Ascending aorta (tissue), 2 donors: ENCODE data around the gene ZFAND2B. TPM values are rescaled to one million over a fixed set of nuclear protein-coding genes. Genes with fewer than 3 reads are reported as not detected.

ENCODE experiments used
- DNase-seq, 2 donors: peaks; one replicate each; pipeline ENCODE4 v3.0.0-alpha.2; 2019; ENCODE audit warnings: low spot score in 2 of 2
- H3K27ac ChIP-seq, 2 donors: fragments of 200-600 bp; sonication (generic); one replicate each; pipeline ENCODE4 v1.5.1; 2016 to 2017; ENCODE audit warnings: mild to moderate bottlenecking in 1 of 2
- H3K27me3 ChIP-seq: fragments of 200-600 bp; sonication (generic); one replicate; pipeline ENCODE4 v1.5.1; 2017
- H3K36me3 ChIP-seq, 2 donors: fragments of 200-600 bp; sonication (generic); one replicate each; pipeline ENCODE4 v1.5.1; 2016
- H3K4me1 ChIP-seq, 2 donors: fragments of 200-600 bp; sonication (generic); one replicate each; pipeline ENCODE4 v1.5.1; 2016 to 2017; ENCODE audit warnings: mild to moderate bottlenecking in 1 of 2
- H3K4me3 ChIP-seq, 2 donors: fragments of 200-600 bp; sonication (generic); one replicate each; pipeline ENCODE4 v1.5.1; 2016 to 2017; ENCODE audit warnings: mild to moderate bottlenecking in 1 of 2
- H3K9me3 ChIP-seq, 2 donors: fragments of 200-600 bp; sonication (generic); one replicate each; pipeline ENCODE4 v1.5.1; 2016
- CTCF ChIP-seq, 3 experiments: fragments of 200-600 bp in 2 of 3; fragments of 450-650 bp in 1 of 3; sonication (generic) in 2 of 3; IDR thresholded peaks; one replicate each; pipeline ENCODE4 v1.5.1; 2016 to 2019; ENCODE audit warnings: antibody characterized with exemption in 3 of 3, mild to moderate bottlenecking in 1 of 3, moderate library complexity in 1 of 3
- intact Hi-C: fragments of 100-400 bp; cut with DNase I; formaldehyde crosslinking; loops from one replicate; pipeline ENCODE4 v1.15.1; 2023
- total RNA-seq: library from RNA; depleted of rRNA; stranded (reverse); fragments of >200 nt; gene quantifications from one replicate; pipeline ENCODE4 v1.1.0, GENCODE V29; 2016

The ZFAND2B gene
- total RNA-seq, 1 donor from 2014 or later = 225 TPM

GRCh38 chr2:219218732-219219701 is 12.4 kb downstream of the ZFAND2B start, which contains the start of gene ABCB6:
TSS of gene ABCB6 (minus strand) at chr2:219218958. CDS start at chr2:219218673, 285 bp downstream.
- intact Hi-C loops = loop anchor here (1.0 to 10.0 kb wide), 6 partner anchors 10 to 466 kb away; partner anchors contain the start of genes ANKZF1, ATG9A, DNAJB2 and DNPEP
- Histone ChIP-seq H3K4me3 (peak within 1 kb of the TSS; percentile 64 to 68), H3K27me3 (no peaks in the 10 kb centered on the region), H3K4me1 (peaks cover 12 to 31% of the 10 kb centered on the region in 2 donors), H3K9me3 (no peaks in the 10 kb centered on the region), H3K36me3 (peaks cover 60 to 61% of the 10 kb centered on the region in 2 donors), H3K27ac (peak within 1 kb of the TSS; percentile 92 to 95)
- DNase-seq = peak; percentile 93 to 99
- no peak for TF ChIP-seq CTCF (IDR thresholded peaks at IDR 0.05)

GRCh38 chr2:219219784-219220532 is 13.4 kb downstream of the ZFAND2B start:
- DNase-seq = no peak
- TF ChIP-seq CTCF (IDR thresholded peaks at IDR 0.05) = no peak
- Histone ChIP-seq H3K27me3 (no peaks in the 10 kb centered on the region), H3K4me3 (no peak overlapping the region), H3K27ac (peak overlapping the region; percentile 92 to 95), H3K4me1 (peaks cover 12 to 31% of the 10 kb centered on the region in 2 donors), H3K9me3 (no peaks in the 10 kb centered on the region), H3K36me3 (peaks cover 61 to 65% of the 10 kb centered on the region in 2 donors)
- intact Hi-C loops = loop anchor here (1.0 to 10.0 kb wide), 3 partner anchors 9 to 465 kb away; partner anchors contain the start of genes ANKZF1, ATG9A and DNAJB2

GRCh38 chr2:219220652-219221402 is 14.2 kb downstream of the ZFAND2B start:
- Histone ChIP-seq H3K9me3 (no peaks in the 10 kb centered on the region), H3K4me3 (no peak overlapping the region), H3K4me1 (peaks cover 12 to 31% of the 10 kb centered on the region in 2 donors), H3K27me3 (no peaks in the 10 kb centered on the region), H3K27ac (no peak overlapping the region), H3K36me3 (peaks cover 63 to 64% of the 10 kb centered on the region in 2 donors)
- intact Hi-C loops = no loop called here
- DNase-seq = no peak
- no peak for TF ChIP-seq CTCF (IDR thresholded peaks at IDR 0.05)

- peaks cover 12 to 23% of the 10 kb centered on the region in 2 donors for H3K4me1 ChIP-seq
- H3K36me3 ChIP-seq = peaks cover 61 to 68% of the 10 kb centered on the region in 2 donors
- no peak for TF ChIP-seq CTCF (IDR thresholded peaks at IDR 0.05)
- H3K4me3 ChIP-seq = no peak overlapping the region
- H3K27ac ChIP-seq = no peak overlapping the region
- no peaks in the 10 kb centered on the region for H3K9me3 ChIP-seq
- no peak for DNase-seq
- intact Hi-C loops = no loop called here
- H3K27me3 ChIP-seq = no peaks in the 10 kb centered on the region
These were observed 15.5 kb downstream of the ZFAND2B start for GRCh38 chr2:219221957-219222518.
